GM23338 (cell line): ENCODE measurements around the gene THBS2. TPM values are rescaled to one million over a fixed set of nuclear protein-coding genes. Genes with fewer than 3 reads are reported as not detected.

ENCODE experiments used
- ATAC-seq: fragments of 200-7000 bp; cut with Tn5 transposase; 3 replicates; pipeline ENCODE4 v1.9.1; 2020
- DNase-seq: peaks from one replicate; pipeline ENCODE4 v3.0.0-alpha.2; 2015; ENCODE audit warnings: low spot score
- H2AFZ ChIP-seq: fragments of 200-600 bp; sonication (generic); 2 replicates; pipeline ENCODE4 v1.8.0; 2016; ENCODE audit warnings: antibody characterized with exemption, mild to moderate bottlenecking, moderate library complexity
- H3F3A ChIP-seq: fragments of 200-600 bp; sonication (generic); replicated peaks from 2 replicates; pipeline ENCODE4 v1.8.0; 2017; ENCODE audit warnings: antibody characterized with exemption, mixed run types, low read depth
- H3K27ac ChIP-seq: fragments of 200-600 bp; sonication (generic); 2 replicates; pipeline ENCODE4 v1.6.1; 2016; ENCODE audit warnings: low read depth
- H3K27me3 ChIP-seq: fragments of 200-600 bp; sonication (generic); 2 replicates; pipeline ENCODE4 v1.8.0; 2016; ENCODE audit warnings: mild to moderate bottlenecking, mixed run types, moderate library complexity; ENCODE audit not compliant: insufficient read depth
- H3K36me3 ChIP-seq: fragments of 200-600 bp; sonication (generic); 2 replicates; pipeline ENCODE4 v1.8.0; 2016; ENCODE audit warnings: mild to moderate bottlenecking; ENCODE audit not compliant: insufficient read depth
- H3K4me1 ChIP-seq: fragments of 200-600 bp; sonication (generic); 2 replicates; pipeline ENCODE4 v1.8.0; 2016; ENCODE audit warnings: mild to moderate bottlenecking, moderate library complexity; ENCODE audit not compliant: insufficient read depth
- H3K4me2 ChIP-seq: fragments of 200-600 bp; sonication (generic); 2 replicates; pipeline ENCODE4 v1.7.1; 2017; ENCODE audit warnings: mixed run types
- H3K4me3 ChIP-seq: fragments of 200-600 bp; sonication (generic); 2 replicates; pipeline ENCODE4 v1.6.1; 2016; ENCODE audit warnings: mixed run types
- H3K79me2 ChIP-seq: fragments of 200-600 bp; sonication (generic); replicated peaks from 2 replicates; pipeline ENCODE4 v1.8.0; 2017; ENCODE audit warnings: mild to moderate bottlenecking; ENCODE audit not compliant: insufficient read depth
- H3K9me2 ChIP-seq: fragments of 200-600 bp; sonication (generic); 2 replicates; pipeline ENCODE4 v1.8.0; 2017; ENCODE audit not compliant: insufficient read depth
- H4K20me1 ChIP-seq: fragments of 200-600 bp; sonication (generic); replicated peaks from 2 replicates; pipeline ENCODE4 v1.8.0; 2017; ENCODE audit warnings: mild to moderate bottlenecking; ENCODE audit not compliant: insufficient read depth
- H3K27ac Mint-ChIP-seq: 2 replicates; pipeline ENCODE4 v1.8.0; 2020; ENCODE audit warnings: inconsistent platforms, mild to moderate bottlenecking, moderate library complexity, mixed read lengths
- H3K27me3 Mint-ChIP-seq: 3 replicates; pipeline ENCODE4 v1.8.0; 2022; ENCODE audit warnings: low read depth, mild to moderate bottlenecking, moderate library complexity, mixed read lengths, inconsistent platforms; ENCODE audit not compliant: insufficient read depth, poor library complexity
- H3K36me3 Mint-ChIP-seq: 3 replicates; pipeline ENCODE4 v1.8.0; 2021; ENCODE audit warnings: low read depth, mild to moderate bottlenecking, inconsistent platforms, moderate library complexity, mixed read lengths
- H3K4me1 Mint-ChIP-seq: 3 replicates; pipeline ENCODE4 v1.8.0; 2020; ENCODE audit warnings: mild to moderate bottlenecking, inconsistent platforms, mixed read lengths
- H3K4me3 Mint-ChIP-seq: 3 replicates; pipeline ENCODE4 v1.8.0; 2021; ENCODE audit warnings: moderate library complexity, mild to moderate bottlenecking, inconsistent platforms, mixed read lengths
- H3K9me3 Mint-ChIP-seq: 3 replicates; pipeline ENCODE4 v1.8.0; 2020; ENCODE audit warnings: moderate library complexity, mild to moderate bottlenecking, inconsistent platforms, mixed read lengths
- CREB1 ChIP-seq: fragments of 250-450 bp; sonication (Bioruptor Pico); IDR thresholded peaks from 2 replicates; pipeline ENCODE4 v1.5.0; 2020; ENCODE audit warnings: low read depth, mild to moderate bottlenecking, moderate library complexity
- EZH2 ChIP-seq: fragments of 200-600 bp; sonication (generic); IDR thresholded peaks from one replicate; pipeline ENCODE4 v1.8.0; 2017; ENCODE audit warnings: antibody characterized with exemption, mild to moderate bottlenecking, low read depth; ENCODE audit not compliant: unreplicated experiment
- EZH2phosphoT487 ChIP-seq: fragments of 200-600 bp; sonication (generic); IDR thresholded peaks from one replicate; pipeline ENCODE4 v1.8.1; 2018; ENCODE audit warnings: antibody characterized with exemption; ENCODE audit not compliant: unreplicated experiment
- JUNB ChIP-seq: IDR thresholded peaks from one replicate; pipeline ENCODE4 v1.6.1; 2016; ENCODE audit warnings: antibody characterized with exemption; ENCODE audit not compliant: unreplicated experiment
- NANOG ChIP-seq: IDR thresholded peaks from 2 replicates; pipeline ENCODE4 v1.6.1; 2016; ENCODE audit warnings: antibody characterized with exemption, borderline replicate concordance
- POLR2AphosphoS5 ChIP-seq: IDR thresholded peaks from 2 replicates; pipeline ENCODE4 v1.6.1; 2016; ENCODE audit warnings: antibody characterized with exemption, low read depth
- STAT1 ChIP-seq: IDR thresholded peaks from one replicate; pipeline ENCODE4 v1.6.1; 2016; ENCODE audit warnings: antibody characterized with exemption; ENCODE audit not compliant: unreplicated experiment
- ZNF114 ChIP-seq: fragments of 250-450 bp; sonication (Bioruptor Pico); IDR thresholded peaks from 2 replicates; pipeline ENCODE4 v1.5.0; 2020; ENCODE audit warnings: mild to moderate bottlenecking, moderate library complexity
- ZNF331 ChIP-seq: fragments of 250-450 bp; sonication (Bioruptor Pico); IDR thresholded peaks from 2 replicates; pipeline ENCODE4 v1.5.0; 2020; ENCODE audit warnings: low read depth, mild to moderate bottlenecking, moderate library complexity
- polyA plus RNA-seq: library from polyadenylated mRNA; unstranded; fragments of >200 nt; fragmentation: Nextera tagmentation; extraction: Ambion mirVana; gene quantifications from 2 replicates; pipeline ENCODE4 v1.2.1, GENCODE V29; 2016
- total RNA-seq: library from RNA; depleted of rRNA; stranded (reverse); fragments of >200 nt; shearing (Covaris generic); gene quantifications from 2 replicates; pipeline ENCODE4 v1.2.3, GENCODE V29; 2014
- TF ChIP-seq, protein P1 (sequence below): IDR thresholded peaks from 2 replicates; pipeline ENCODE4 v1.6.1; 2016; ENCODE audit warnings: antibody characterized with exemption
- TF ChIP-seq, protein P2 (sequence below): IDR thresholded peaks from one replicate; pipeline ENCODE4 v1.6.1; 2018; ENCODE audit warnings: antibody characterized with exemption; ENCODE audit not compliant: unreplicated experiment
- TF ChIP-seq, protein P3 (sequence below): fragments of 250-450 bp; sonication (Bioruptor Pico); IDR thresholded peaks from 2 replicates; pipeline ENCODE4 v1.5.0; 2020; ENCODE audit warnings: mild to moderate bottlenecking, moderate library complexity
- TF ChIP-seq, protein P4 (sequence below), 2 experiments: fragments of 200-600 bp in 1 of 2; sonication (generic) in 1 of 2; conservative IDR thresholded peaks; 2 replicates each; pipeline versions ENCODE4 v1.5.1 to v1.6.1; 2016 to 2017; ENCODE audit warnings: antibody characterized with exemption in 2 of 2, low read depth in 2 of 2, mild to moderate bottlenecking in 2 of 2, moderate library complexity in 1 of 2

THBS2 gene
- total and polyA plus RNA-seq, 2 experiments from 2014 or later: 7.9 to 44.7 TPM

DNA sequence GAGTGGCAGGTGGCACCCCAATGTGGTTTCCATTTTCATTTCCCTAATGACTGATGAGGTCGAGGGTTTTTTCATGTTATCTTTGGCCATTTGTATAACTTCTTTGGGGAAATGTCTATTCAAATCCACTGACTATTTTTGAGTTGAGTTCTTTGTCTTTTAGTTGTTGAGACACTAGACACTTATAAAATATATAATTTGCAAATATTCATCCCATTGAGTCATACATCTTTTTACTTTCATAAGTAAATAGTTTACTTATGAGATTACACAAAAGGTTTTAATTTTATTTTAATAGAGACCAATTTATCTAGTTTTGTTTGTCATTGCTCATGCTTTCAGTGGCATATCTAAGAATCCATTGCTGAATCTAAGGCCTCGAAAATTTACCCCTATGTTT, 49.5 kb downstream of the THBS2 start:
- DNase-seq (no peak), ATAC-seq (no peak)
- H3K4me1 ChIP-seq: no peaks in the 10 kb centered on the region
- H3K4me3 Mint-ChIP-seq: no peak overlapping the region
- peaks cover 13% of the 10 kb centered on the region for H3K9me3 Mint-ChIP-seq
- no peaks in the 10 kb centered on the region for H4K20me1 ChIP-seq
- H3K27ac Mint-ChIP-seq: no peak overlapping the region
- no peak overlapping the region for H2AFZ ChIP-seq
- H3K27me3 Mint-ChIP-seq: peaks cover 6% of the 10 kb centered on the region
- H3K4me1 Mint-ChIP-seq: no peaks in the 10 kb centered on the region
- no peaks in the 10 kb centered on the region for H3F3A ChIP-seq
- H3K27ac ChIP-seq: no peak overlapping the region
- no peaks in the 10 kb centered on the region for H3K27me3 ChIP-seq
- no peaks in the 10 kb centered on the region for H3K79me2 ChIP-seq
- peaks cover 5% of the 10 kb centered on the region; the same call in 1 of the 2 replicates for H3K9me2 ChIP-seq
- H3K4me2 ChIP-seq: no peak overlapping the region
- TF ChIP-seq, protein P1, sequence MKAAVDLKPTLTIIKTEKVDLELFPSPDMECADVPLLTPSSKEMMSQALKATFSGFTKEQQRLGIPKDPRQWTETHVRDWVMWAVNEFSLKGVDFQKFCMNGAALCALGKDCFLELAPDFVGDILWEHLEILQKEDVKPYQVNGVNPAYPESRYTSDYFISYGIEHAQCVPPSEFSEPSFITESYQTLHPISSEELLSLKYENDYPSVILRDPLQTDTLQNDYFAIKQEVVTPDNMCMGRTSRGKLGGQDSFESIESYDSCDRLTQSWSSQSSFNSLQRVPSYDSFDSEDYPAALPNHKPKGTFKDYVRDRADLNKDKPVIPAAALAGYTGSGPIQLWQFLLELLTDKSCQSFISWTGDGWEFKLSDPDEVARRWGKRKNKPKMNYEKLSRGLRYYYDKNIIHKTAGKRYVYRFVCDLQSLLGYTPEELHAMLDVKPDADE: no peak
- TF ChIP-seq STAT1: no peak
- TF ChIP-seq, protein P2, sequence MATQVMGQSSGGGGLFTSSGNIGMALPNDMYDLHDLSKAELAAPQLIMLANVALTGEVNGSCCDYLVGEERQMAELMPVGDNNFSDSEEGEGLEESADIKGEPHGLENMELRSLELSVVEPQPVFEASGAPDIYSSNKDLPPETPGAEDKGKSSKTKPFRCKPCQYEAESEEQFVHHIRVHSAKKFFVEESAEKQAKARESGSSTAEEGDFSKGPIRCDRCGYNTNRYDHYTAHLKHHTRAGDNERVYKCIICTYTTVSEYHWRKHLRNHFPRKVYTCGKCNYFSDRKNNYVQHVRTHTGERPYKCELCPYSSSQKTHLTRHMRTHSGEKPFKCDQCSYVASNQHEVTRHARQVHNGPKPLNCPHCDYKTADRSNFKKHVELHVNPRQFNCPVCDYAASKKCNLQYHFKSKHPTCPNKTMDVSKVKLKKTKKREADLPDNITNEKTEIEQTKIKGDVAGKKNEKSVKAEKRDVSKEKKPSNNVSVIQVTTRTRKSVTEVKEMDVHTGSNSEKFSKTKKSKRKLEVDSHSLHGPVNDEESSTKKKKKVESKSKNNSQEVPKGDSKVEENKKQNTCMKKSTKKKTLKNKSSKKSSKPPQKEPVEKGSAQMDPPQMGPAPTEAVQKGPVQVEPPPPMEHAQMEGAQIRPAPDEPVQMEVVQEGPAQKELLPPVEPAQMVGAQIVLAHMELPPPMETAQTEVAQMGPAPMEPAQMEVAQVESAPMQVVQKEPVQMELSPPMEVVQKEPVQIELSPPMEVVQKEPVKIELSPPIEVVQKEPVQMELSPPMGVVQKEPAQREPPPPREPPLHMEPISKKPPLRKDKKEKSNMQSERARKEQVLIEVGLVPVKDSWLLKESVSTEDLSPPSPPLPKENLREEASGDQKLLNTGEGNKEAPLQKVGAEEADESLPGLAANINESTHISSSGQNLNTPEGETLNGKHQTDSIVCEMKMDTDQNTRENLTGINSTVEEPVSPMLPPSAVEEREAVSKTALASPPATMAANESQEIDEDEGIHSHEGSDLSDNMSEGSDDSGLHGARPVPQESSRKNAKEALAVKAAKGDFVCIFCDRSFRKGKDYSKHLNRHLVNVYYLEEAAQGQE: no peak
- no peak for TF ChIP-seq ZNF331 (CRISPR knock-in tag)
- TF ChIP-seq, protein P3, sequence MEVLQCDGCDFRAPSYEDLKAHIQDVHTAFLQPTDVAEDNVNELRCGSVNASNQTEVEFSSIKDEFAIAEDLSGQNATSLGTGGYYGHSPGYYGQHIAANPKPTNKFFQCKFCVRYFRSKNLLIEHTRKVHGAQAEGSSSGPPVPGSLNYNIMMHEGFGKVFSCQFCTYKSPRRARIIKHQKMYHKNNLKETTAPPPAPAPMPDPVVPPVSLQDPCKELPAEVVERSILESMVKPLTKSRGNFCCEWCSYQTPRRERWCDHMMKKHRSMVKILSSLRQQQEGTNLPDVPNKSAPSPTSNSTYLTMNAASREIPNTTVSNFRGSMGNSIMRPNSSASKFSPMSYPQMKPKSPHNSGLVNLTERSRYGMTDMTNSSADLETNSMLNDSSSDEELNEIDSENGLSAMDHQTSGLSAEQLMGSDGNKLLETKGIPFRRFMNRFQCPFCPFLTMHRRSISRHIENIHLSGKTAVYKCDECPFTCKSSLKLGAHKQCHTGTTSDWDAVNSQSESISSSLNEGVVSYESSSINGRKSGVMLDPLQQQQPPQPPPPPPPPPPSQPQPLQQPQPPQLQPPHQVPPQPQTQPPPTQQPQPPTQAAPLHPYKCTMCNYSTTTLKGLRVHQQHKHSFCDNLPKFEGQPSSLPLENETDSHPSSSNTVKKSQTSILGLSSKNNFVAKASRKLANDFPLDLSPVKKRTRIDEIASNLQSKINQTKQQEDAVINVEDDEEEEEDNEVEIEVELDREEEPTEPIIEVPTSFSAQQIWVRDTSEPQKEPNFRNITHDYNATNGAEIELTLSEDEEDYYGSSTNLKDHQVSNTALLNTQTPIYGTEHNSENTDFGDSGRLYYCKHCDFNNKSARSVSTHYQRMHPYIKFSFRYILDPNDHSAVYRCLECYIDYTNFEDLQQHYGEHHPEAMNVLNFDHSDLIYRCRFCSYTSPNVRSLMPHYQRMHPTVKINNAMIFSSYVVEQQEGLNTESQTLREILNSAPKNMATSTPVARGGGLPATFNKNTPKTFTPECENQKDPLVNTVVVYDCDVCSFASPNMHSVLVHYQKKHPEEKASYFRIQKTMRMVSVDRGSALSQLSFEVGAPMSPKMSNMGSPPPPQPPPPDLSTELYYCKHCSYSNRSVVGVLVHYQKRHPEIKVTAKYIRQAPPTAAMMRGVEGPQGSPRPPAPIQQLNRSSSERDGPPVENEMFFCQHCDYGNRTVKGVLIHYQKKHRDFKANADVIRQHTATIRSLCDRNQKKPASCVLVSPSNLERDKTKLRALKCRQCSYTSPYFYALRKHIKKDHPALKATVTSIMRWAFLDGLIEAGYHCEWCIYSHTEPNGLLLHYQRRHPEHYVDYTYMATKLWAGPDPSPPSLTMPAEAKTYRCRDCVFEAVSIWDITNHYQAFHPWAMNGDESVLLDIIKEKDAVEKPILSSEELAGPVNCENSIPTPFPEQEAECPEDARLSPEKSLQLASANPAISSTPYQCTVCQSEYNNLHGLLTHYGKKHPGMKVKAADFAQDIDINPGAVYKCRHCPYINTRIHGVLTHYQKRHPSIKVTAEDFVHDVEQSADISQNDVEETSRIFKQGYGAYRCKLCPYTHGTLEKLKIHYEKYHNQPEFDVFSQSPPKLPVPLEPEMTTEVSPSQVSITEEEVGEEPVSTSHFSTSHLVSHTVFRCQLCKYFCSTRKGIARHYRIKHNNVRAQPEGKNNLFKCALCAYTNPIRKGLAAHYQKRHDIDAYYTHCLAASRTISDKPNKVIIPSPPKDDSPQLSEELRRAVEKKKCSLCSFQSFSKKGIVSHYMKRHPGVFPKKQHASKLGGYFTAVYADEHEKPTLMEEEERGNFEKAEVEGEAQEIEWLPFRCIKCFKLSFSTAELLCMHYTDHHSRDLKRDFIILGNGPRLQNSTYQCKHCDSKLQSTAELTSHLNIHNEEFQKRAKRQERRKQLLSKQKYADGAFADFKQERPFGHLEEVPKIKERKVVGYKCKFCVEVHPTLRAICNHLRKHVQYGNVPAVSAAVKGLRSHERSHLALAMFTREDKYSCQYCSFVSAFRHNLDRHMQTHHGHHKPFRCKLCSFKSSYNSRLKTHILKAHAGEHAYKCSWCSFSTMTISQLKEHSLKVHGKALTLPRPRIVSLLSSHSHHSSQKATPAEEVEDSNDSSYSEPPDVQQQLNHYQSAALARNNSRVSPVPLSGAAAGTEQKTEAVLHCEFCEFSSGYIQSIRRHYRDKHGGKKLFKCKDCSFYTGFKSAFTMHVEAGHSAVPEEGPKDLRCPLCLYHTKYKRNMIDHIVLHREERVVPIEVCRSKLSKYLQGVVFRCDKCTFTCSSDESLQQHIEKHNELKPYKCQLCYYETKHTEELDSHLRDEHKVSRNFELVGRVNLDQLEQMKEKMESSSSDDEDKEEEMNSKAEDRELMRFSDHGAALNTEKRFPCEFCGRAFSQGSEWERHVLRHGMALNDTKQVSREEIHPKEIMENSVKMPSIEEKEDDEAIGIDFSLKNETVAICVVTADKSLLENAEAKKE (CRISPR knock-in tag): no peak
- no peak for TF ChIP-seq EZH2
- no peak for TF ChIP-seq CREB1 (CRISPR knock-in tag)
- TF ChIP-seq, protein P4, sequence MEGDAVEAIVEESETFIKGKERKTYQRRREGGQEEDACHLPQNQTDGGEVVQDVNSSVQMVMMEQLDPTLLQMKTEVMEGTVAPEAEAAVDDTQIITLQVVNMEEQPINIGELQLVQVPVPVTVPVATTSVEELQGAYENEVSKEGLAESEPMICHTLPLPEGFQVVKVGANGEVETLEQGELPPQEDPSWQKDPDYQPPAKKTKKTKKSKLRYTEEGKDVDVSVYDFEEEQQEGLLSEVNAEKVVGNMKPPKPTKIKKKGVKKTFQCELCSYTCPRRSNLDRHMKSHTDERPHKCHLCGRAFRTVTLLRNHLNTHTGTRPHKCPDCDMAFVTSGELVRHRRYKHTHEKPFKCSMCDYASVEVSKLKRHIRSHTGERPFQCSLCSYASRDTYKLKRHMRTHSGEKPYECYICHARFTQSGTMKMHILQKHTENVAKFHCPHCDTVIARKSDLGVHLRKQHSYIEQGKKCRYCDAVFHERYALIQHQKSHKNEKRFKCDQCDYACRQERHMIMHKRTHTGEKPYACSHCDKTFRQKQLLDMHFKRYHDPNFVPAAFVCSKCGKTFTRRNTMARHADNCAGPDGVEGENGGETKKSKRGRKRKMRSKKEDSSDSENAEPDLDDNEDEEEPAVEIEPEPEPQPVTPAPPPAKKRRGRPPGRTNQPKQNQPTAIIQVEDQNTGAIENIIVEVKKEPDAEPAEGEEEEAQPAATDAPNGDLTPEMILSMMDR (conservative IDR thresholded peaks at IDR 0.05; ENCODE audit: low read depth in 2 of 2): no peak
- TF ChIP-seq EZH2phosphoT487: no peak
- no peak for TF ChIP-seq JUNB
- no peak for TF ChIP-seq POLR2AphosphoS5
- no peak for TF ChIP-seq ZNF114 (CRISPR knock-in tag)
- no peak for TF ChIP-seq NANOG
- no peaks in the 10 kb centered on the region for H3K36me3 ChIP-seq
- no peak overlapping the region for H3K4me3 ChIP-seq
- peaks cover 9% of the 10 kb centered on the region for H3K36me3 Mint-ChIP-seq
